ENCODE results near the gene CA12.

The CA12 gene

DNA sequence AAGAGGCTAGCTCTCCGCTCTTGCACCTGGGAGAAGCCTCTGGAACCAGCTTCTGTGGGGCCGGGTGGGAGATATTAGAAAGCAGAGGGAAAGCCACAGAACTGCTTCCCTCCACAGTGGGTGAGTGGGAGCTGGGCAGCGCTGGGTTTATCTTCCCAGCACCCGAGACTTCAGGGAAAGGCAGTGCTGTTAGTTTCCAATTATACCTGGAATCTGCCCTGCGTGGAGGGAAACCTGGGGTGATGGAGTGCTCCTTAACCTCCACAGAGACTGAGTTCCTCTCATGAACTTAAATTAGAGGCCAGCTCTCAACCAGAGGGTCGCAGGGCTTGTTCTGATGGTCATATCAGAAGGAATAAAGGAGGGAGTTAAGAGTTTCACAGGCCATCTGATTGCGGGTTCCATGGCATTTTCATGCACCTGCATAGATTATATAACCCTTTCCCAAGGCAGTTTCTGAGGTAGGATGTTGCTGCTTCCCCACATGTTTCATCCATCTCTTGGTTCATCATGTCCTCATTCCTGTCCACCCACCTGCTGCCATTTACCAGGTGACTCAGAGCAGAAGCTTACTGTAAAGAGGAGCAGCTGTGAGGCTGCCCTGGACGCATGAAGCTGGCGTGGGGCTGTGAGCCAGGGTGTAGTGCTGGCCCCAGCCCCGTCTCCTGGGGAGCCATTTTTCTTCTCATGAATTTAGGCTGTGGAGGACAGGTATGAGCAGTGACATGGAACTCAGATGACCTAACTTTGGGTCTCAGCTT, 42.5 kb downstream of the CA12 start:
- Histone ChIP-seq H3K4me3 (ENCODE audit: low read depth in 1 of 2, low read length in 2 of 2) (no peak overlapping the region), H3K9ac (ENCODE audit: low read depth, low read length) (no peak overlapping the region), H3K4me2 (ENCODE audit: insufficient read depth, low read length) (no peak overlapping the region), H2AFZ (ENCODE audit: low read depth, low read length) (no peak overlapping the region), H3K36me3 (ENCODE audit: insufficient read depth, low read length) (no peaks in the 10 kb centered on the region), H3K4me1 (ENCODE audit: insufficient read depth, low read length) (no peaks in the 10 kb centered on the region), H4K20me1 (ENCODE audit: insufficient read depth, low read length) (no peaks in the 10 kb centered on the region), H3K9me3 (ENCODE audit: insufficient read depth, low read length, severe bottlenecking) (no peaks in the 10 kb centered on the region), H3K79me2 (ENCODE audit: insufficient read depth, low read length) (no peaks in the 10 kb centered on the region), H3K27ac (ENCODE audit: low read length) (no peak overlapping the region), H3K27me3 (ENCODE audit: insufficient read depth, low read length, poor library complexity) (no peaks in the 10 kb centered on the region)
- DNase-seq (no peak), ATAC-seq (ENCODE audit: insufficient read depth, low read depth) (no peak)
- no peak for TF ChIP-seq EZH2 (IDR thresholded peaks at IDR 0.05; ENCODE audit: borderline replicate concordance, low read depth, low read length, severe bottlenecking)
- TF ChIP-seq, protein P1, sequence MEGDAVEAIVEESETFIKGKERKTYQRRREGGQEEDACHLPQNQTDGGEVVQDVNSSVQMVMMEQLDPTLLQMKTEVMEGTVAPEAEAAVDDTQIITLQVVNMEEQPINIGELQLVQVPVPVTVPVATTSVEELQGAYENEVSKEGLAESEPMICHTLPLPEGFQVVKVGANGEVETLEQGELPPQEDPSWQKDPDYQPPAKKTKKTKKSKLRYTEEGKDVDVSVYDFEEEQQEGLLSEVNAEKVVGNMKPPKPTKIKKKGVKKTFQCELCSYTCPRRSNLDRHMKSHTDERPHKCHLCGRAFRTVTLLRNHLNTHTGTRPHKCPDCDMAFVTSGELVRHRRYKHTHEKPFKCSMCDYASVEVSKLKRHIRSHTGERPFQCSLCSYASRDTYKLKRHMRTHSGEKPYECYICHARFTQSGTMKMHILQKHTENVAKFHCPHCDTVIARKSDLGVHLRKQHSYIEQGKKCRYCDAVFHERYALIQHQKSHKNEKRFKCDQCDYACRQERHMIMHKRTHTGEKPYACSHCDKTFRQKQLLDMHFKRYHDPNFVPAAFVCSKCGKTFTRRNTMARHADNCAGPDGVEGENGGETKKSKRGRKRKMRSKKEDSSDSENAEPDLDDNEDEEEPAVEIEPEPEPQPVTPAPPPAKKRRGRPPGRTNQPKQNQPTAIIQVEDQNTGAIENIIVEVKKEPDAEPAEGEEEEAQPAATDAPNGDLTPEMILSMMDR (IDR thresholded peaks at IDR 0.05; ENCODE audit: borderline replicate concordance, extremely low read depth, low read length, poor library complexity, severe bottlenecking), result no peak

DNA sequence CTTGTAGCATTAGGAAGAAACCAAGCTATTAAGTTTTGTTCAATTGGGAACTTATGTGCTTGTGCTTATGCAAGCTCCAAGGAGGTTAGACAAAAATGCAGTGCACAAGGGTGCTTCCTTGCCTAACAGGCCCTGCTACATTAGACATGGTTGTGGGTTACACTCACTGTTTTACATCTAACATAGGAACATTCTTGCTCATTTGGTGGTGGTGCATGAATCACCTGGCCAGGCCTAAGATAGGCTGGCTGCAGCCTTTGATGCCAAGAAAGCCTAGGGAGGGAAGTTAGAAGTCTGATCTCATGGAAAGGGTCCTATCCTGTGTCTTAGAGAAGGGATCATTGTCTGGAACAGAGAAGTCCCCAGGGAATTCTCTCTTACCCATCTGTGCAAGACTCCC, 43.5 kb downstream of the CA12 start:
- ATAC-seq (ENCODE audit: insufficient read depth, low read depth) (no peak), DNase-seq (no peak)
- Histone ChIP-seq H3K27ac (ENCODE audit: low read length) (no peak overlapping the region), H2AFZ (ENCODE audit: low read depth, low read length) (no peak overlapping the region), H3K27me3 (ENCODE audit: insufficient read depth, low read length, poor library complexity) (no peaks in the 10 kb centered on the region), H3K9me3 (ENCODE audit: insufficient read depth, low read length, severe bottlenecking) (no peaks in the 10 kb centered on the region), H3K36me3 (ENCODE audit: insufficient read depth, low read length) (no peaks in the 10 kb centered on the region), H3K4me2 (ENCODE audit: insufficient read depth, low read length) (no peak overlapping the region), H4K20me1 (ENCODE audit: insufficient read depth, low read length) (no peaks in the 10 kb centered on the region), H3K4me1 (ENCODE audit: insufficient read depth, low read length) (no peaks in the 10 kb centered on the region), H3K9ac (ENCODE audit: low read depth, low read length) (no peak overlapping the region), H3K79me2 (ENCODE audit: insufficient read depth, low read length) (no peaks in the 10 kb centered on the region), H3K4me3 (ENCODE audit: low read depth in 1 of 2, low read length in 2 of 2) (no peak overlapping the region)
- no peak for TF ChIP-seq EZH2 (IDR thresholded peaks at IDR 0.05; ENCODE audit: borderline replicate concordance, low read depth, low read length, severe bottlenecking)
- TF ChIP-seq, protein P1 (IDR thresholded peaks at IDR 0.05; ENCODE audit: borderline replicate concordance, extremely low read depth, low read length, poor library complexity, severe bottlenecking), result no peak

DNA sequence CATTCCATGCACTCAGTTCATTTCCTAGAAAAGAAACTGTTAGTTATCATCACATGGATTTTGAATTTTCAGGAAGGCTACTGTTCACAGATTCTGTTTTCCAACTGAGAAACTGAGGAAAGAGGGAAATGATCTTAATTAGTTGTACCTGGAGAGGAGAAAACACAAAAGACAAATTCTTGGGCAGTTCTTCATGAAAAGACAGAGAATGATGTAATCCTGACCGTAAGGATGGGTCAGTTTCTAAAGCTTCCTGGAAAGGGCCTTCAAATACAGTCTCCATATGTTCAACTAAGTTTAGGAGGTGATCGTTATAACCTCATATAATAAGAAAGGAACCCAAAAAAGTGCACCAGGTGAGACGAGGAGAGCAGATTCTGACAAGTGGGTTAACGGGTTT, 44.6 kb downstream of the CA12 start:
- Histone ChIP-seq H3K4me2 (ENCODE audit: insufficient read depth, low read length) (no peak overlapping the region), H2AFZ (ENCODE audit: low read depth, low read length) (no peak overlapping the region), H3K27me3 (ENCODE audit: insufficient read depth, low read length, poor library complexity) (no peaks in the 10 kb centered on the region), H3K79me2 (ENCODE audit: insufficient read depth, low read length) (no peaks in the 10 kb centered on the region), H3K4me3 (ENCODE audit: low read depth in 1 of 2, low read length in 2 of 2) (no peak overlapping the region), H3K9ac (ENCODE audit: low read depth, low read length) (no peak overlapping the region), H3K36me3 (ENCODE audit: insufficient read depth, low read length) (no peaks in the 10 kb centered on the region), H4K20me1 (ENCODE audit: insufficient read depth, low read length) (no peaks in the 10 kb centered on the region), H3K27ac (ENCODE audit: low read length) (no peak overlapping the region), H3K9me3 (ENCODE audit: insufficient read depth, low read length, severe bottlenecking) (no peaks in the 10 kb centered on the region), H3K4me1 (ENCODE audit: insufficient read depth, low read length) (no peaks in the 10 kb centered on the region)
- no peak for DNase-seq
- ATAC-seq (ENCODE audit: insufficient read depth, low read depth), result no peak
- TF ChIP-seq, protein P1 (IDR thresholded peaks at IDR 0.05; ENCODE audit: borderline replicate concordance, extremely low read depth, low read length, poor library complexity, severe bottlenecking), result no peak
- TF ChIP-seq EZH2 (IDR thresholded peaks at IDR 0.05; ENCODE audit: borderline replicate concordance, low read depth, low read length, severe bottlenecking), result no peak

Data from DND-41 (cell line).